Jurkat, Clone E6-1 (cell line): ENCODE measurements around the gene PTPRU.
"Not testable (repeated sequence)": the region's sequence is repeated elsewhere in the genome, so short reads cannot be mapped to it uniquely, and the experiment has no call there.

Experiments
- DNase-seq: peaks from one replicate; pipeline ENCODE4 v3.0.0-alpha.2; 2011; ENCODE audit warnings: low read depth, low spot score
- H3K4me3 ChIP-seq: 2 replicates; pipeline ENCODE4 v1.5.1; 2011; ENCODE audit warnings: mild to moderate bottlenecking, low read length, control low read depth, moderate library complexity

Gene PTPRU

GRCh38 chr1:29217633-29218032 is 18.7 kb upstream of the PTPRU start:
- H3K4me3 ChIP-seq = no peak overlapping the region
- DNase-seq = no peak

GRCh38 chr1:29218223-29218622 is 18.1 kb upstream of the PTPRU start:
- no peak overlapping the region for H3K4me3 ChIP-seq
- no peak for DNase-seq

DNA sequence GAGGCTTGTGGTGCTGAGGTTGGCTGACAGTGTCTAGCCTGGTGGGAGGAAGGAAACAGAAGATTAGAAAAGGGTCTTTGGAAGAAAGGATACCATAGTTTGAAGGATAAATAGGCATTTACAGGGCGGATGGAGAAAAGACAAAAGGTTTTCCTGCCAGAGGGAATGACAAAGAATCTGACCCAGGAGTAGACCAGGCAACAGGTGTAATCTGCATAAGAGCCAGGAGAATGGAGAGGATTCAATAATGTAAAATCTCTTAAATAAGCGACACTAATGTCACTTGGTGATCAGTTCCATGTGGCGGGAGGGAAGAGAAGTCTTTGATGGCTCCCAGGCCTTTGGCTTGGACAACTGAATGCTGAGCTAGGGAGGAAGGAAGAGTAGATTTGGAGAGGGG is 15.0 kb upstream of the PTPRU start:
- DNase-seq = no peak
- H3K4me3 ChIP-seq = no peak overlapping the region

- H3K4me3 ChIP-seq, DNase-seq: not testable (repeated sequence)
Observed at GRCh38 chr1:29222260-29222659, 14.1 kb upstream of the PTPRU start.

GRCh38 chr1:29222686-29223085 is 13.6 kb upstream of the PTPRU start:
- DNase-seq = no peak
- H3K4me3 ChIP-seq = no peak overlapping the region

- H3K4me3 ChIP-seq = no peak overlapping the region
- no peak for DNase-seq
Observed at GRCh38 chr1:29223521-29223920, 12.8 kb upstream of the PTPRU start.

- DNase-seq = no peak
Observed at GRCh38 chr1:29224356-29224837, 11.9 kb upstream of the PTPRU start.

DNA sequence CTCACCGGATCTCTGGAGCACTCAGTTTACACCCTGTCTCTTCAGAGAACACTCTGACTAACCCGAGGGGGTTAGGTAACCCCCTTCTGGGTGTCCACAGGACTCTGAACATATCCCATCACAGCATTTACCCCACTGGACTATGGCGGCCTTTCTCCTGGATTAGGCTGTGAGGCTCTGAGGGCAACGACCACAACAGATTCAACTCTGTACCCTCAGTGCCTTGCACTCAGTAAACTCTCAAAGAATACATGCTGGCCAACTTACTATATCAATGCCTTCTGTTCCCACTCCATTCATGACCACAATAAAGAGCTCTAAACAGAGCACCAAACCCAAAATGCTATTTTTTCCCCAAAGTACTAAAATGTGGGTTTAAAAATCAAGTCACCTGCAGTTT is 11.0 kb upstream of the PTPRU start:
- no peak for DNase-seq
- no peak overlapping the region for H3K4me3 ChIP-seq

More at GRCh38 chr1:29224356-29224837, 11.9 kb upstream of the PTPRU start:
- H3K4me3 ChIP-seq = no peak overlapping the region

- DNase-seq = no peak
Observed at GRCh38 chr1:29227511-29227910, 8.8 kb upstream of the PTPRU start.

GRCh38 chr1:29230204-29230552 is 6.1 kb upstream of the PTPRU start:
- DNase-seq = no peak
- H3K4me3 ChIP-seq = peak overlapping the region; percentile 94

More at GRCh38 chr1:29227511-29227910, 8.8 kb upstream of the PTPRU start:
- no peak overlapping the region for H3K4me3 ChIP-seq

GRCh38 chr1:29230553-29231378 is 5.6 kb upstream of the PTPRU start, which contains the start of gene MECR:
MECR (minus strand) TSS chr1:29230934; CDS start chr1:29230906, 28 bp downstream.
- H3K4me3 ChIP-seq = peak within 1 kb of the TSS; percentile 94
- peak; percentile 91 for DNase-seq

DNA sequence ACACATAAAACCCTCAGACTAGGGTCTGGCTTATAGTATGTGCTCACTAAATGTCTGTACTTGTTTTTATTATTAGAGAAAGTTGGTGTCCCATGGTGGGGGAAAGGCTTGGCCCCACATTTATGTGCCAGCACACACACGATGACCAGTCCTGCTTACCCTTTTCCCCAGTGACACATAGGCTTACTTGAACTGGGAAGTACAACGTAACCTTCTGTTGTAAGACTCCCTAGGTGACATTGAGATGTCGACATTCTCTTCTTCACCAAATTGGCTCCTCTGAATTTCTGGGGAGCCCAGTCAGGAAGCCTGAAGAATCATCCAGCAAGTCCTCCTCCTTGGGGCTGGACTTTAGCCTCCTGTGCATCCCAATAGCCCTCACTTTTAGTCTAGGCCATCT is 3.9 kb upstream of the PTPRU start:
- H3K4me3 ChIP-seq = no peak overlapping the region
- DNase-seq = no peak

GRCh38 chr1:29233693-29234092 is 2.6 kb upstream of the PTPRU start:
- no peak overlapping the region for H3K4me3 ChIP-seq
- no peak for DNase-seq

DNA sequence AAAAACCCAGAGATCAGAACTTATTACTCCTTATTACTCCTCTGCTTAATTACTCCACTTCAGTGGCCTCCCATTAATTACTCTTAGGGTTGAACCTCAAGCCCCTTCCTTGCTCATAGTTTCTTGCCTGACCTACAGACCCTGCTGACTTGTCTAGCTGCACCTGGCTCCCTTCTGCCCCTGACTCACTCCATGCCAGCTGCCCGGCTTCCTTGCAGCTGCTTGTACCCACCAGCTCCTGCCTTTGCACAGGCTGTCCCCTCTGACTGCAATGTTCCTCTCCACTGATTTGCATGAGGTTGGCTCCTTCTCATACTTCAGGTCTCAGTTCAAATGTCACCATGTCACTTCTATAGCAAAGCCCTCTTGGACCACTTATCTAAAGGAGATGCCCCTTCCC is 1.9 kb upstream of the PTPRU start:
- no peak for DNase-seq

GRCh38 chr1:29234881-29235280 is 1.4 kb upstream of the PTPRU start:
- H3K4me3 ChIP-seq, DNase-seq: not testable (repeated sequence)

More for the DNA sequence above, 1.9 kb upstream of the PTPRU start:
- H3K4me3 ChIP-seq = no peak overlapping the region

DNA sequence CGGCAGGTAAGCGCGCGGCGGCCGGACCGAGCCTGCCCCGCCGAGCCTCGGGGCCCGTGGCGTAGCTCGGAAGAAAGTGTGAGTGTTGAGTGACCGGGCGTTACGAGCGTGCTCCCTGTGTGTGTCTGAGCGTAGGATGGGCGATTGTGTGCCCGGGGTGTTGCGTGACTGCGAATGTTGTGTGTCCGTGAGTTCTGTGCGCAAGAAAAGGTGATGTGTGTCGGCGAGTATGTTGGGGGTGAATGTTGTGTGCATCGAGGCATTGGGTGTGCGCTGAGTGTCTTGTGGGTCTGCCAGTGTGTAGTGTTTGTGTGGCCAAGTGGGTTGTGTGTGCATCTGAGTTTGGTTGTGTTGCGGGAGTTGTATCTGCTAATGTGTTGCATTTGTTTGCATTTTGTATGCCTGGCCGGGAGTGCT is 398 bp downstream of the PTPRU start:
- DNase-seq = no peak
- H3K4me3 ChIP-seq = peak overlapping the region; percentile 70

DNA sequence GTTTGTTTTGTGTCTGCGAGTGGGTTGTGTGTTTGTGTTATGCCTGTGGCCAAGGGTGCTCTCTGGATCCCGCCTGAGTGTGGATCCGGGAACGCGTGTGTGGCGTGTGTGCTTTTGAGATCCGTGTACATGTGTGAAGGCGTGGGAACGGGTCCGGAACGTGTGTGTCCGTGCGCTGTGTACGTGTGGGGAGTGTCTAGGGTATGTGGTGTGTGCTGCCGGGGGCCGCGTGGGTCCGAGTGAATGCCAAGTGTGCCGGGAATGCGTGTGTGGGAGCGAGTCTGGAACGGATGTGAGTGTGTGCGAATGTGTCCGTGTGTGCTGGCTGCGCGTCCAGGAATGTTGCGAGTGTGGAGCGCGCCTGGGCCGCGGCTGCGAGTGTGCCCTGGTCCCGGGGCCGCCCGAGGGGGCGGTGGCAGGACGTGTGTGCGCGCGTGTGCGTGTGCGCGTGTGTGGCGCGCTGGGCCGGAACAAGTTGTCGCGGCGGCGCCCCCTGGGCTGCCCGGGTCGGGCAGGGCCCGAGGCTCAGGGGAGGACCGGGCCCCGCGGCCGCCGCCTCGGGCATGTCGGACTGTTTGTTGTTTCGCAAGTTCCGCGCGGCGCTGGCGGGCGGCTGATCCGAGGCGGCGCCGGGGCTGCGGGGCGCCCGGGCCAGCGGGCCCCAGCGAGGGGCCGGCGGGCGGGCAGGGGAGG is 953 bp downstream of the PTPRU start:
- peak overlapping the region; percentile 70 for H3K4me3 ChIP-seq
- no peak for DNase-seq

GRCh38 chr1:29237852-29238619 is 1.7 kb downstream of the PTPRU start:
- DNase-seq = no peak

GRCh38 chr1:29238620-29239002 is 2.3 kb downstream of the PTPRU start:
- H3K4me3 ChIP-seq = no peak overlapping the region
- DNase-seq = no peak

More at GRCh38 chr1:29237852-29238619, 1.7 kb downstream of the PTPRU start:
- H3K4me3 ChIP-seq = peak overlapping the region; percentile 24

- no peak for DNase-seq
- no peak overlapping the region for H3K4me3 ChIP-seq
Observed at GRCh38 chr1:29239142-29239541, 2.8 kb downstream of the PTPRU start.
